Articular chondrocyte of knee joint (primary cell): ENCODE data around the gene FBXL4. TPM values are rescaled to one million over a fixed set of nuclear protein-coding genes. Genes with fewer than 3 reads are reported as not detected.

ENCODE experiments used
- total RNA-seq: library from RNA; depleted of rRNA; stranded (reverse); fragments of >200 nt; gene quantifications from 2 replicates; pipeline ENCODE4 v1.2.3, GENCODE V29; 2012

FBXL4 gene
- 19.7 and 26.5 TPM in 2 replicates for total RNA-seq

DNA sequence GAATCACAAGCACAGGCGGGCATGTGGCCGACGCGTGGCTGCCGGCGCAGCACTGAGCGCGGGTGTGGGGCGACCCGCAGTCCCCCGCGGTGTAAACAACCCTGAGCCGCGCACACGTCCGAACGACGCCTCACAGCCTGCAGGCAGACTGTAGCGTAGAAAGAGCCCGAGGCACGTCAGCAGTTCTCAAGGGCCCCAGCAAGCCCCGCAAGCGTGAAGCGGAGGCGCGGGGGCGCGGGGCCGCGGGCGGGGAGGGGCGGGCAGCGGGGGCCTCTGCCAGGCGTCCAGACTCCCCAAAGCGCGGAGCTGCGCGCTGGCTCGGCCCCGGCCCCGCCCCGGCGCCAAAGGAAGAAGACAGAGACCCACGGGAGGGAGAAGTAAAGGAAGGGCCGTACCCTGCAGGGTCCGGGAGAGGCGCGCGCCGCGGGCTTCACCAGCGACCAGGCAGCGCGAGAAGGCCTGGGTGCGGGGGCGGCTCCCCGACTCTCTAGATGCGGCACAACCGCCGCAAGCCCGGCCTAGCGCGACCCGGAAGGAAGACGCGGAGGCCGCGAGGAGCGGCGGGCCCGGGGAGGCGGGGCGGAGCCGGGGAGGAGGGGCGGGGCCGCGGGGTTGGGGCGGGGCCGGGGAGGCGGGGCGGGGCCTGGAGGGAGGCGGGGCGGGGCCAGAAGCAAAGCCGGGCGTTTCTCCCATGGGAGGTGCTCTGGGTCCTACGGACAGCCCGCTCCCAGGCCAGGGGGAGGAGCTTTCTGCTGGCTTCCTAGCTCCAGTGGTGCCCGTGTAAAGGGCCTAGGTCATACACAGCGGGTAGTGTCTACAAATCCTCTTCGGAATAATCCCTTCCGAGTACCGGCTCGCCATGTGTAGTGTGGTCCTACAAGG is at the start of gene FBXL4:
Gene FBXL4, minus strand, starts transcription at position 536 of the 882 bp plus-strand sequence. CDS start 20,958 bp downstream, outside the sequence.

DNA sequence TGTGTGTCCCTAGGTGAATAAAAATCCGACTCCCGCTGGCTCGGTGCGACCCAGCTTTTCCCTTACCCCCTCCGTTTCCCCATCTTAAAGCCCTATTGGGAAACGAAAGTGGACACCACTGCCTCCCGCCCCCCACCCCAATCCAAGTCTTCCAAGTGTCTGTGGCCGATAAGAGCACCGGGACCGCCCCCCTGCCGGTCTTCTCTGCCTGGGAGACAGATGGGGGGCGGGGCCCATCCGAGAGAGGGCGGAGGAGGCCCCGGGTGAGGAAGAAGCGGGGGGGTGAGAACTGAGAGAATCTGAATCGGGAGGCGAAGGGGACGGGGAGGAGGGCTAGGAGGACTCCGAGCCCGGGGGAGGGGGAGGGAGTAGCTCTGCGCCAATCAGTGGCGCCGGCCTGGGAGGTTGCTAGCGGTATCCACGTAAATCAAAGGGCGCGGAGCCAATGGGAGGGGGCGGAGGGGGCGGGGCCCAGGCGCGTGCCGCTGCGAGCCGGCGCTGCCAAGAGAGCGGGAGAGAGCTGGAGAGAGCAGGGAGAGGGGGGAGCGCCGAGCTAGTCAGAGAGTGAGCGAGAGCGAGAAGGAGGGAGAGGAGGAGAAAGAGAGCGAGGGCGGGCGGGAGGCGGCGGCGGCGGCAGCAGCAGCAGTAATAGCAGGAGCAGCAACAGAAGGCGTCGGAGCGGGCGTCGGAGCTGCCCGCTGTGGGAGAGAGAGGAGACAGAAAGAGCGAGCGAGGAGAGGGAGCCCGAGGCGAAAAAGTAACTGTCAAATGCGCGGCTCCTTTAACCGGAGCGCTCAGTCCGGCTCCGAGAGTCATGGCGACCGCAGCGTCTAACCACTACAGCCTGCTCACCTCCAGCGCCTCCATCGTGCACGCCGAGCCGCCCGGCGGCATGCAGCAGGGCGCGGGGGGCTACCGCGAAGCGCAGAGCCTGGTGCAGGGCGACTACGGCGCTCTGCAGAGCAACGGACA is 113.4 kb downstream of the FBXL4 start, which contains the start of gene POU3F2:
Gene POU3F2, plus strand, starts transcription at position 515 of the 972 bp plus-strand sequence. Its CDS starts 300 bp downstream, at position 815.

Other genes with a start within 250 kb of the FBXL4 start
- not detected in 2 replicates for gene POU3F2, start 113.4 kb downstream of the FBXL4 start, total RNA-seq